ENCODE data around the gene HLA-DPB1. TPM values are rescaled to one million over a fixed set of nuclear protein-coding genes. Genes with fewer than 3 reads are reported as not detected.

Gene HLA-DPB1
- total and polyA plus RNA-seq, 2 of the 4 experiments (the other 2 are of a cell fraction): 7.7 to 10.7 TPM

GRCh38 chr6:33091957-33092356 lies 16.2 kb downstream of the HLA-DPB1 start:
- POLR2A ChIA-PET (ENCODE audit: unreplicated experiment): no interaction called here

More at GRCh38 chr6:33091957-33092356, 16.2 kb downstream of the HLA-DPB1 start:
- Histone ChIP-seq H3K56ac (ENCODE audit: extremely low read depth, insufficient read depth, low read length) (no peak overlapping the region), H3K4me1 (ENCODE audit: control insufficient read depth, insufficient read depth, low read length) (no peaks in the 10 kb centered on the region), H3K23ac (ENCODE audit: low read depth, low read length) (no peak overlapping the region), H2BK20ac (ENCODE audit: low read depth, low read length) (no peak overlapping the region), H3K27ac (ENCODE audit: insufficient read depth, low read length) (no peak overlapping the region), H4K5ac (ENCODE audit: low read depth, low read length) (no peak overlapping the region), H2AK9ac (replicated peaks; ENCODE audit: low read depth, low read length, poor library complexity) (peak overlapping the region; percentile 55), H2BK120ac (ENCODE audit: low read depth, low read length) (no peak overlapping the region), H3K9me3 (ENCODE audit: control insufficient read depth, insufficient read depth, low read length) (no peaks in the 10 kb centered on the region), H4K91ac (ENCODE audit: insufficient read depth, low read depth, low read length) (no peak overlapping the region), H3K36me3 (ENCODE audit: control insufficient read depth, insufficient read depth, low read length) (0 out of 2 replicates have a peak, but pooled peaks cover 1% of the 10 kb centered on the region), H3K18ac (ENCODE audit: low read depth, low read length) (no peak overlapping the region), H2AK5ac (ENCODE audit: low read depth, low read length) (no peak overlapping the region), H2AFZ (replicated peaks; ENCODE audit: low read length, poor library complexity) (no peak overlapping the region), H3K4ac (ENCODE audit: low read depth, low read length) (no peak overlapping the region), H3K4me3 (ENCODE audit: insufficient read depth, low read depth, low read length) (no peak overlapping the region), H2BK5ac (ENCODE audit: low read depth, low read length, poor library complexity, severe bottlenecking) (no peak overlapping the region), H3K14ac (replicated peaks; ENCODE audit: low read depth, low read length) (no peak overlapping the region), H3K4me2 (ENCODE audit: low read depth, low read length) (no peak overlapping the region), H4K20me1 (ENCODE audit: insufficient read depth, low read length) (no peaks in the 10 kb centered on the region; the same call in 1 of the 2 replicates), H2BK15ac (ENCODE audit: low read depth, low read length) (no peak overlapping the region), H3K27me3 (ENCODE audit: control insufficient read depth, insufficient read depth, low read length) (peaks cover 28% of the 10 kb centered on the region), H3K79me1 (ENCODE audit: low read depth in 1 of 2, low read length in 2 of 2) (no peaks in the 10 kb centered on the region), H3K9ac (ENCODE audit: low read depth, low read length) (no peak overlapping the region), H4K8ac (ENCODE audit: low read depth in 2 of 2, low read length in 2 of 2) (no peak overlapping the region), H3K9me1 (ENCODE audit: insufficient read depth, low read length) (no peaks in the 10 kb centered on the region)
- DNase-seq (no peak), ATAC-seq (ENCODE audit: low read depth) (no peak)
- CTCF ChIA-PET: no interaction called here
- in situ Hi-C loops (cut with MboI; ENCODE audit: low sequenced_read_pairs) (no loop called here), intact Hi-C loops (cut with micrococcal nuclease) (no loop called here), dilution Hi-C loops (cut with HindIII; ENCODE audit: low sequenced_read_pairs, unreplicated experiment) (no loop called here)
- 23% methylated on average over 7 of the region's 9 CpGs; no CpG with 5 or more reads in 1 of the 2 experiments for WGBS, 2 experiments (ENCODE audit: extremely low coverage in 2 of 2, insufficient read length in 1 of 2)
- no TSS peak for BruUV-seq (replicated peaks)
- 0 out of 2 replicates have a peak, but pooled peaks have one; percentile 18 for TF ChIP-seq CTCF (conservative IDR thresholded peaks at IDR 0.05; ENCODE audit: low read depth, low read length)
- no peak for TF ChIP-seq MAZ (IDR thresholded peaks at IDR 0.05; ENCODE audit: borderline replicate concordance, low read depth, low read length)

Measured in IMR-90 (cell line).